Testis (tissue), 3 donors: ENCODE data around the gene RASGRF2. TPM values are rescaled to one million over a fixed set of nuclear protein-coding genes. Genes with fewer than 3 reads are reported as not detected.
A peak's percentile ranks its signal among the peaks of the same experiment; 100 is the strongest.

ENCODE experiments used
- DNase-seq: peaks from one replicate; pipeline ENCODE4 v3.0.0-alpha.2; 2019
- H3K27ac ChIP-seq, 2 donors: fragments of 200-600 bp; sonication (generic); one replicate each; pipeline ENCODE4 v1.5.1; 2019
- H3K27me3 ChIP-seq: fragments of 200-600 bp; sonication (generic); one replicate; pipeline ENCODE4 v1.5.1; 2019
- H3K36me3 ChIP-seq: fragments of 200-600 bp; sonication (generic); one replicate; pipeline ENCODE4 v1.5.1; 2017; ENCODE audit warnings: low read depth; ENCODE audit errors: missing control alignments
- H3K4me1 ChIP-seq: fragments of 200-600 bp; sonication (generic); one replicate; pipeline ENCODE4 v1.5.1; 2019
- H3K4me3 ChIP-seq, 2 donors: fragments of 200-600 bp; sonication (generic); one replicate each; pipeline ENCODE4 v1.5.1; 2017 to 2019
- H3K9me3 ChIP-seq: fragments of 200-600 bp; sonication (generic); one replicate; pipeline ENCODE4 v1.5.1; 2017
- POLR2A ChIP-seq: fragments of 450-650 bp; IDR thresholded peaks from one replicate; pipeline ENCODE4 v1.6.1; 2017; ENCODE audit warnings: antibody characterized with exemption, mild to moderate bottlenecking, moderate library complexity
- WGBS, 2 donors: methylation state at CpG; one replicate each; pipeline ENCODE4 v1.1.5; 2018; 5-methylcytosine and 5-hydroxymethylcytosine counted together
- intact Hi-C: fragments of 100-400 bp; cut with DNase I; formaldehyde crosslinking; loops from one replicate; pipeline ENCODE4 v1.15.1; 2023; ENCODE audit warnings: low total_unique reads
- polyA plus RNA-seq: library from polyadenylated mRNA; stranded (reverse); fragments of 350-450 nt; fragmentation: Illumina TruSeq; extraction: RNeasy Lipid Tissue Mini Kit (QIAGEN cat#74804); gene quantifications from one replicate; pipeline ENCODE4 v1.2.3, GENCODE V29; 2014; ENCODE audit warnings: low read depth, low replicate concordance; ENCODE audit not compliant: insufficient read depth
- total RNA-seq, 2 donors: library from RNA; depleted of rRNA; stranded (reverse); fragments of >200 nt; gene quantifications; one replicate each; pipeline ENCODE4 v1.2.3, GENCODE V29; 2016
- TF ChIP-seq, protein P1 (sequence below), 3 experiments: fragments of 450-650 bp in 2 of 3; fragments of 200-600 bp in 1 of 3; sonication (generic) in 1 of 3; IDR thresholded peaks; one replicate each; pipeline ENCODE4 v1.5.1; 2016 to 2019; ENCODE audit warnings: antibody characterized with exemption in 3 of 3, mild to moderate bottlenecking in 2 of 3, moderate library complexity in 1 of 3

Gene RASGRF2
- total and polyA plus RNA-seq, 3 donors from 2014 or later = 6.2 to 11.3 (median 7.8) TPM

DNA sequence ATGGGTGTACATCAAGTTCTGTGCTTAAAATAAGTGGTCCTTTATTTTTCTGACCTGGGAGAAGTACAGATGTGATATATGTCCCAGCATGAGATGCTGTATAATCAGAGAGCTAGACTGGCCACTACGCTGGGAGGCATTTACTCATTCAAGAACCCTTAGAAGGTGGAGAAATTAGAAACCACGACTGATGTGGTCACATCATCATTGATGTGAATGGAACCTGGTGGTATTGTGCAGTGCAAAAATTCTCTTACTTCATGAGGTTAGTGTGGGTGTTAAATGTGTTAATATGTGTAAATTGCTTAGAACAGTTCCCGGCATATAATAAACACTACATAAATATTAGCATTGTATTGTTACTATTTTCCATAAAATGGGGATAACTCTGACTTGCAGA lies 203.5 kb downstream of the RASGRF2 start:
- TF ChIP-seq POLR2A = no peak
- TF ChIP-seq, protein P1, sequence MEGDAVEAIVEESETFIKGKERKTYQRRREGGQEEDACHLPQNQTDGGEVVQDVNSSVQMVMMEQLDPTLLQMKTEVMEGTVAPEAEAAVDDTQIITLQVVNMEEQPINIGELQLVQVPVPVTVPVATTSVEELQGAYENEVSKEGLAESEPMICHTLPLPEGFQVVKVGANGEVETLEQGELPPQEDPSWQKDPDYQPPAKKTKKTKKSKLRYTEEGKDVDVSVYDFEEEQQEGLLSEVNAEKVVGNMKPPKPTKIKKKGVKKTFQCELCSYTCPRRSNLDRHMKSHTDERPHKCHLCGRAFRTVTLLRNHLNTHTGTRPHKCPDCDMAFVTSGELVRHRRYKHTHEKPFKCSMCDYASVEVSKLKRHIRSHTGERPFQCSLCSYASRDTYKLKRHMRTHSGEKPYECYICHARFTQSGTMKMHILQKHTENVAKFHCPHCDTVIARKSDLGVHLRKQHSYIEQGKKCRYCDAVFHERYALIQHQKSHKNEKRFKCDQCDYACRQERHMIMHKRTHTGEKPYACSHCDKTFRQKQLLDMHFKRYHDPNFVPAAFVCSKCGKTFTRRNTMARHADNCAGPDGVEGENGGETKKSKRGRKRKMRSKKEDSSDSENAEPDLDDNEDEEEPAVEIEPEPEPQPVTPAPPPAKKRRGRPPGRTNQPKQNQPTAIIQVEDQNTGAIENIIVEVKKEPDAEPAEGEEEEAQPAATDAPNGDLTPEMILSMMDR (IDR thresholded peaks at IDR 0.05) = no peak
- H3K4me1 ChIP-seq = no peaks in the 10 kb centered on the region
- intact Hi-C loops = no loop called here
- no peak overlapping the region for H3K4me3 ChIP-seq
- no peak for DNase-seq
- H3K27ac ChIP-seq = no peak overlapping the region
- WGBS, 2 donors = 88 to 91% methylated on average over 3 of the region's 3 CpGs
- H3K27me3 ChIP-seq = no peaks in the 10 kb centered on the region
- no peaks in the 10 kb centered on the region for H3K9me3 ChIP-seq
- H3K36me3 ChIP-seq = no peaks in the 10 kb centered on the region

- no peak for TF ChIP-seq POLR2A
- TF ChIP-seq, protein P1 (IDR thresholded peaks at IDR 0.05) = no peak
- no peak for DNase-seq
- Histone ChIP-seq H3K4me3 (no peak overlapping the region), H3K36me3 (no peaks in the 10 kb centered on the region), H3K4me1 (no peaks in the 10 kb centered on the region), H3K27me3 (no peaks in the 10 kb centered on the region), H3K9me3 (no peaks in the 10 kb centered on the region), H3K27ac (no peak overlapping the region)
- intact Hi-C loops = no loop called here
- 90 to 99% methylated on average over 2 of the region's 2 CpGs for WGBS, 2 donors
These were observed 204.3 kb downstream of the RASGRF2 start for GRCh38 chr5:81164476-81164875.

- no peaks in the 10 kb centered on the region for H3K27me3 ChIP-seq
- no peak for DNase-seq
- H3K4me3 ChIP-seq = no peak overlapping the region
- intact Hi-C loops = no loop called here
- H3K9me3 ChIP-seq = no peaks in the 10 kb centered on the region
- H3K36me3 ChIP-seq = no peaks in the 10 kb centered on the region
- no peak for TF ChIP-seq POLR2A
- TF ChIP-seq, protein P1 (IDR thresholded peaks at IDR 0.05) = no peak
- WGBS, 2 donors = 86 to 90% methylated on average over 9 of the region's 9 CpGs
- H3K4me1 ChIP-seq = no peaks in the 10 kb centered on the region
- H3K27ac ChIP-seq = no peak overlapping the region
These were observed 204.8 kb downstream of the RASGRF2 start for GRCh38 chr5:81164936-81165335.

GRCh38 chr5:81165493-81166119 lies 205.4 kb downstream of the RASGRF2 start:
- TF ChIP-seq POLR2A = no peak
- TF ChIP-seq, protein P1 (IDR thresholded peaks at IDR 0.05) = peak; percentile 30 to 60 (median 52)
- peak; percentile 81 for DNase-seq
- H3K27me3 ChIP-seq = no peaks in the 10 kb centered on the region
- H3K36me3 ChIP-seq = no peaks in the 10 kb centered on the region
- H3K4me1 ChIP-seq = no peaks in the 10 kb centered on the region
- 35 to 67% methylated on average over 3 of the region's 3 CpGs for WGBS, 2 donors
- intact Hi-C loops = no loop called here
- no peak overlapping the region for H3K4me3 ChIP-seq
- H3K27ac ChIP-seq = no peak overlapping the region
- no peaks in the 10 kb centered on the region for H3K9me3 ChIP-seq

DNA sequence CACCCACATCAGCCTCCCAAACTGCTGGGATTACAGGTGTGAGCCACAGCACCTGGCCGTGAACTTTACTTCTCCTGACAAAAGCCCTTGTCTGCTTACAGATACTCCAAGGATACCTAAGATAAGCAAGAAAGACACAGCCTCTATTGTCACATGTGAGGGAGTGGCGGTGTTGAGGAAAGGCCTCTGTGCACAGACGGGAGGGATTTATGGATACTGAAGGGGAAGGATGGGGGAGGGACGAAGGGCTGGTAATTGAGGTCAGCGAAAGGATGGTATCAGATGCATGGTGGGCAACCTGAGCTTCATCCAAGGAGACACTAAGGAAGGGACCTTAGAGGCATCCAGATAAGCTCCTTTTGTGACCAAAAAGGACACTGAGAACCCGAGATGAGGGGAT lies 206.3 kb downstream of the RASGRF2 start:
- no peak overlapping the region for H3K27ac ChIP-seq
- no peaks in the 10 kb centered on the region for H3K27me3 ChIP-seq
- TF ChIP-seq, protein P1 (IDR thresholded peaks at IDR 0.05) = no peak
- TF ChIP-seq POLR2A = no peak
- WGBS, 2 donors = 82 to 91% methylated on average over 6 of the region's 6 CpGs
- H3K36me3 ChIP-seq = no peaks in the 10 kb centered on the region
- H3K9me3 ChIP-seq = no peaks in the 10 kb centered on the region
- intact Hi-C loops = no loop called here
- no peaks in the 10 kb centered on the region for H3K4me1 ChIP-seq
- no peak overlapping the region for H3K4me3 ChIP-seq
- DNase-seq = no peak
